K562 (cell line): ENCODE data around the gene RPS19. TPM values are rescaled to one million over a fixed set of nuclear protein-coding genes. Genes with fewer than 3 reads are reported as not detected.
"Not testable (repeated sequence)": the region's sequence is repeated elsewhere in the genome, so short reads cannot be mapped to it uniquely, and the experiment has no call there.

Experiments used
- ATAC-seq: fragments of 200-7000 bp; cut with Tn5 transposase; 3 replicates; pipeline ENCODE4 v1.9.1; 2020; ENCODE audit warnings: moderate library complexity
- BruUV-seq: library from RNA; stranded (reverse); fragments of 400-500 nt; replicated peaks from 2 replicates; lab custom pipeline; 2021; lab: Mats Ljungman, UMichigan
- CTCF ChIA-PET: fragments of 300-600 bp; formaldehyde crosslinking; extraction: SDS; loops from one replicate; lab custom pipeline; 2021; ENCODE audit warnings: low intra/inter-chr PET ratio; lab: Yijun Ruan, JAX
- POLR2A ChIA-PET: fragments of 300-600, 350-650 bp; sonication (Branson Sonifier 250); formaldehyde crosslinking; extraction: SDS; loops from one replicate; lab custom pipeline; 2021; ENCODE audit warnings: antibody characterized with exemption, inconsistent platforms; lab: Yijun Ruan, JAX
- DNase-seq, 4 experiments: peaks; one replicate each; pipeline versions ENCODE4 v3.0.0 to v3.0.0-alpha.2; 2011 to 2018; ENCODE audit warnings: low spot score in 3 of 4, mixed read lengths in 3 of 4; ENCODE audit errors: extremely low read depth in 1 of 4
- FAIRE-seq: peaks from 2 replicates; lab custom pipeline; 2011; peaks lifted over from hg19 to GRCh38; lab: Jason Lieb, UNC
- H2AFZ ChIP-seq: 2 replicates; pipeline ENCODE4 v1.6.0; 2011; ENCODE audit warnings: low read depth, low read length, control low read depth, inconsistent platforms
- H3K27ac ChIP-seq: fragments of 200-600 bp; 3 replicates; pipeline ENCODE4 v1.8.0; 2011; ENCODE audit warnings: low read depth, mild to moderate bottlenecking, control low read depth, inconsistent platforms, low read length, moderate library complexity, mixed read lengths; ENCODE audit errors: extremely low read depth
- H3K27me3 ChIP-seq, 2 experiments: fragments of 300-600 bp in 1 of 2; 2 replicates in 1 of 2; 3 replicates in 1 of 2; pipeline versions ENCODE4 v1.6.0 to v1.8.0; 2011; ENCODE audit warnings: inconsistent platforms in 2 of 2, low read length in 2 of 2, mild to moderate bottlenecking in 1 of 2, mixed read lengths in 1 of 2, moderate library complexity in 1 of 2; ENCODE audit not compliant: control insufficient read depth in 2 of 2, insufficient read depth in 2 of 2
- H3K36me3 ChIP-seq: fragments of 300-600 bp; 3 replicates; pipeline ENCODE4 v1.8.0; 2011; ENCODE audit warnings: mild to moderate bottlenecking, low read length, inconsistent platforms; ENCODE audit not compliant: control insufficient read depth, insufficient read depth
- H3K4me1 ChIP-seq, 2 experiments: fragments of 200-600 bp in 1 of 2; replicated peaks in 1 of 2; 2 replicates in 1 of 2; 3 replicates in 1 of 2; pipeline versions ENCODE4 v1.5.1 to v1.8.0; 2011; ENCODE audit warnings: inconsistent platforms in 2 of 2, low read length in 2 of 2, mild to moderate bottlenecking in 1 of 2, mixed read lengths in 1 of 2, moderate library complexity in 1 of 2; ENCODE audit not compliant: control insufficient read depth in 2 of 2, insufficient read depth in 2 of 2
- H3K4me2 ChIP-seq: 2 replicates; pipeline ENCODE4 v1.6.1; 2011; ENCODE audit warnings: low read length, control low read depth, inconsistent platforms, mixed read lengths; ENCODE audit not compliant: insufficient read depth
- H3K4me3 ChIP-seq: fragments of 200-600 bp; sonication (generic), shearing (Covaris generic); 2 replicates; pipeline ENCODE4 v1.5.1; 2016; ENCODE audit warnings: control low read depth, inconsistent platforms
- H3K79me2 ChIP-seq: fragments of 200-600 bp; 3 replicates; pipeline ENCODE4 v1.8.0; 2011; ENCODE audit warnings: low read length, inconsistent platforms; ENCODE audit not compliant: control insufficient read depth, insufficient read depth
- H3K9ac ChIP-seq, 2 experiments: 2 replicates each; pipeline versions ENCODE4 v1.6.0 to v1.6.1; 2011; ENCODE audit warnings: low read depth in 2 of 2, low read length in 2 of 2, control low read depth in 1 of 2, inconsistent platforms in 1 of 2, mild to moderate bottlenecking in 1 of 2, mixed read lengths in 1 of 2; ENCODE audit not compliant: insufficient read depth in 1 of 2
- H3K9me1 ChIP-seq: one replicate; pipeline ENCODE4 v1.6.0; 2011; ENCODE audit warnings: inconsistent platforms, mild to moderate bottlenecking, low read length, moderate library complexity; ENCODE audit not compliant: control insufficient read depth, insufficient read depth
- H3K9me3 ChIP-seq: replicated peaks from 2 replicates; pipeline ENCODE4 v1.5.1; 2011; ENCODE audit warnings: low read depth, low read length, inconsistent platforms; ENCODE audit not compliant: control insufficient read depth, insufficient read depth
- H4K20me1 ChIP-seq: replicated peaks from 2 replicates; pipeline ENCODE4 v1.6.1; 2011; ENCODE audit warnings: low read length, inconsistent platforms, mixed read lengths; ENCODE audit not compliant: control insufficient read depth, insufficient read depth
- ARNT ChIP-seq, 2 experiments: fragments of 450-650 bp; IDR thresholded peaks; 2 replicates each; pipeline ENCODE4 v1.6.1; 2016; ENCODE audit warnings: mild to moderate bottlenecking in 1 of 2
- EP300 ChIP-seq: IDR thresholded peaks from 2 replicates; pipeline ENCODE4 v1.6.1; 2012; ENCODE audit warnings: low read length, improper control_type of control experiment
- FOXA1 ChIP-seq: fragments of 450-650 bp; IDR thresholded peaks from 2 replicates; pipeline ENCODE4 v1.6.1; 2016; ENCODE audit warnings: mild to moderate bottlenecking, borderline replicate concordance
- GABPB2 ChIP-seq: fragments of 250-450 bp; sonication (Bioruptor Pico); conservative IDR thresholded peaks from 2 replicates; pipeline ENCODE4 v1.5.1; 2021; ENCODE audit warnings: mild to moderate bottlenecking
- HNRNPLL ChIP-seq: fragments of 200-400 bp; formaldehyde crosslinking; IDR thresholded peaks from 2 replicates; pipeline ENCODE4 v1.6.1; 2017; ENCODE audit warnings: low read length, low read depth, mild to moderate bottlenecking; ENCODE audit not compliant: poor library complexity, severe bottlenecking
- SUPT5H ChIP-seq: fragments of 450-650 bp; IDR thresholded peaks from 2 replicates; pipeline ENCODE4 v1.6.1; 2016
- ZNF717 ChIP-seq: fragments of 250-450 bp; sonication (Bioruptor Pico); IDR thresholded peaks from 2 replicates; pipeline ENCODE4 v1.5.0; 2021
- WGBS: fragments of 100-300 bp; shearing (Covaris generic); methylation state at CpG from one replicate; pipeline ENCODE4 v1.1.6; 2016; ENCODE audit warnings: low coverage, mixed read lengths; ENCODE audit not compliant: insufficient coverage; ENCODE audit errors: missing lambda C conversion rate; 5-methylcytosine and 5-hydroxymethylcytosine counted together
- in situ Hi-C: fragments of 300-500 bp; cut with MboI; formaldehyde crosslinking; loops from 4 replicates; pipeline ENCODE4 v1.15.0; 2018; ENCODE audit warnings: inconsistent platforms, mixed read lengths
- intact Hi-C: fragments of 100-400 bp; cut with micrococcal nuclease; formaldehyde crosslinking; loops from 2 replicates; pipeline ENCODE4 v1.14.2; 2022
- polyA plus RNA-seq, 8 experiments: library from polyadenylated mRNA; depleted of rRNA in 4 of 8; stranded (reverse) in 5 of 8; unstranded in 3 of 8; fragments of >200 nt; fragmentation: Nextera tagmentation in 2 of 8; fragmentation: Illumina TruSeq in 1 of 8; extraction: Ambion mirVana in 2 of 8; extraction: Trizol in 1 of 8; gene quantifications; 2 replicates each; pipeline versions ENCODE4 v1.2.1 to v1.2.3, GENCODE V29; 2011 to 2014; ENCODE audit warnings: inconsistent platforms in 1 of 8, missing spikeins in 1 of 8
- total RNA-seq, 7 experiments: library from RNA; depleted of rRNA in 6 of 7; stranded (reverse); fragments of >200 nt in 6 of 7; fragmentation: Illumina TruSeq in 2 of 7; extraction: Trizol in 2 of 7; gene quantifications; 2 replicates each; pipeline versions ENCODE4 v1.2.1 to v1.2.3, GENCODE V29; 2011 to 2021; ENCODE audit warnings: low replicate concordance in 1 of 7
- TF ChIP-seq, protein P1 (sequence below): fragments of 450-650 bp; formaldehyde crosslinking; IDR thresholded peaks from 2 replicates; pipeline ENCODE4 v1.4.0; 2022; ENCODE audit warnings: missing genetic modification characterization

RPS19 gene
- total and polyA plus RNA-seq, 9 of the 15 experiments (the other 6 are each of a cell fraction or from before 2014, with no cell fraction given) = 1,964 to 3,408 (median 2,747) TPM

DNA sequence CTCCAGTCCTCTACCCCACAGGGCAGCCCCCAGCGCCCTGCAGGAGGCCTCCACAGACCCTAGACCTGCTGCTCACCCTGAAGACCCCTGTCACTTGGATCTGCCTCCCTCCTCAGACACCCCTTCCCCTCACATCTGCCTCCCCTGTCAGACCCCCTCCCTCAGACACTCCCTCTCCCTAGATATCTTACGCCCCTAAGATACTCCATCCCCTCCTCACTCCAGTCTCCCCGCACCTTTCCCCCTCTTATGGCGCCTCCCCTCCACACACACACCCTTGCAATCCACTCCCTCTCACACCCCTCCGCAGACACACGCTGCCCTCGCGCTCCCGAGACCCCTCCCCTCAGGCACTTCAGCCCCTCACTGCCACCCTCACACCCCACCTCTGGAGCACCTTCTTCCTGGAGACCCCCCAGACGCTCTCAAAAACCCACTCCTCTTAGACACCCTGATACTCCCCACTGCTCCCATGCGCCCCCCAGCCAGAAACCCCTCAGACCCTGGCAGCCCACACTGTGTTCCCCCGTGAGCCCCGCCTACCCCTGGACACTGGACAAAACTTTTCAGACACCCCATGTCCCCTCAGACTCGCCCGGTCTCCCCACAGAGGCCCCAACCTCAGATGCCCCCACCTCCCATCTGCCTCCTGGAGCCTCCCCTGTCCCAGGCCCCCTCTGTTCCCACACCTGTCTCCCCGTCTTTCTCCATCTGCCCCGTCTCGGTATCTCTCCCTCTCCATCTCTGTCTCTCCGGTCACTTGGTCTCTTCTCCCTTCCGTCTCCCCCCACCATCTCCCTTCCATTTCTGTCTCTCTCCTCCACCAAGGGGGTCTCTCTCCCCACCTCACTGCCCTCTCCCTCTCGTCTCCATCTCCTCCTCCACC, 53.7 kb downstream of the RPS19 start:
- ATAC-seq = no peak
- POLR2A ChIA-PET = no interaction called here
- Histone ChIP-seq H3K27ac (no peak overlapping the region), H3K4me2 (no peak overlapping the region), H3K9ac (no peak overlapping the region)
- no peak for TF ChIP-seq SUPT5H
- no peak for TF ChIP-seq GABPB2 (CRISPR knock-in tag)
- no peak for TF ChIP-seq ZNF717 (CRISPR knock-in tag)
- no peak for TF ChIP-seq HNRNPLL
- TF ChIP-seq ARNT (IDR thresholded peaks at IDR 0.05) = no peak
- no peak for TF ChIP-seq FOXA1
- TF ChIP-seq, protein P1, sequence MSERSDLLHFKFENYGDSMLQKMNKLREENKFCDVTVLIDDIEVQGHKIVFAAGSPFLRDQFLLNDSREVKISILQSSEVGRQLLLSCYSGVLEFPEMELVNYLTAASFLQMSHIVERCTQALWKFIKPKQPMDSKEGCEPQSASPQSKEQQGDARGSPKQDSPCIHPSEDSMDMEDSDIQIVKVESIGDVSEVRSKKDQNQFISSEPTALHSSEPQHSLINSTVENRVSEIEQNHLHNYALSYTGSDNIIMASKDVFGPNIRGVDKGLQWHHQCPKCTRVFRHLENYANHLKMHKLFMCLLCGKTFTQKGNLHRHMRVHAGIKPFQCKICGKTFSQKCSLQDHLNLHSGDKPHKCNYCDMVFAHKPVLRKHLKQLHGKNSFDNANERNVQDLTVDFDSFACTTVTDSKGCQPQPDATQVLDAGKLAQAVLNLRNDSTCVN = 0 out of 2 replicates have a peak, but pooled peaks have one; percentile 33
- TF ChIP-seq EP300 = no peak
- TF ChIP-seq, all 486 proteins: peak for 1
- H3K9me3 ChIP-seq = no peaks in the 10 kb centered on the region
- intact Hi-C loops (no loop called here), in situ Hi-C loops (no loop called here)
- H2AFZ ChIP-seq = no peak overlapping the region
- no peaks in the 10 kb centered on the region for H3K79me2 ChIP-seq
- no peak overlapping the region for H3K4me3 ChIP-seq
- 5% methylated on average over 17 of the region's 21 CpGs for WGBS
- DNase-seq (no peak), FAIRE-seq (no peak)
- peaks cover 0 to 26% of the 10 kb centered on the region in 2 experiments; a peak in 2 of 5 replicates for H3K4me1 ChIP-seq
- no peaks in the 10 kb centered on the region for H3K36me3 ChIP-seq
- peaks cover 32 to 67% of the 10 kb centered on the region in 2 experiments for H3K27me3 ChIP-seq
- CTCF ChIA-PET = no interaction called here
- H4K20me1 ChIP-seq = peaks cover 29% of the 10 kb centered on the region; the same call in 1 of the 2 replicates
- no peaks in the 10 kb centered on the region for H3K9me1 ChIP-seq
- no TSS peak for BruUV-seq

DNA sequence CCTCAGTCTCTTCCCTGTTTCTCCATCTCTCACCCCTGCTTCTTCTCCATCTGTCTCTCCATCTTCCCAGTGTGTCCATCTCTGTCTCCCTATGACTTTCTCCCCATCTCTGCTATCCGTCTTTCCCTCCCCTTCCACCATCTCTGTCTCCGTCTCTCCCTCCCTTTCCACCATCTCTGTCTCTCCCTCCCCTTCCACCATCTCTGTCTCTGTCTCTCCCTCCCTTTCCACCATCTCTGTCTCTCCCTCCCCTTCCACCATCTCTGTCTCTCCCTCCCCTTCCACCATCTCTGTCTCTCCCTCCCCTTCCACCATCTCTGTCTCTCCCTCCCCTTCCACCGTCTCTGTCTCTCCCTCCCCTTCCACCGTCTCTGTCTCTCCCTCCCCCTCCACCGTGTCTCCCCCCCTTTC, 54.4 kb downstream of the RPS19 start:
- intact Hi-C loops, FAIRE-seq, H3K79me2 ChIP-seq, H3K4me2 ChIP-seq, CTCF ChIA-PET, H3K27ac ChIP-seq, H2AFZ ChIP-seq, ATAC-seq, BruUV-seq, POLR2A ChIA-PET, H3K4me3 ChIP-seq, H3K36me3 ChIP-seq, DNase-seq, H3K9me3 ChIP-seq, in situ Hi-C loops, H3K9ac ChIP-seq, H3K9me1 ChIP-seq: not testable (repeated sequence)
- Histone ChIP-seq H3K4me1 (peaks cover 0 to 26% of the 10 kb centered on the region in 2 experiments; a peak in 2 of 5 replicates), H4K20me1 (peaks cover 29% of the 10 kb centered on the region; the same call in 1 of the 2 replicates), H3K27me3 (peaks cover 32 to 67% of the 10 kb centered on the region in 2 experiments)
- WGBS = no CpG with 5 or more reads among the region's 5 CpGs
